IMR-90 (cell line): ENCODE measurements around the gene NKD1. TPM values are rescaled to one million over a fixed set of nuclear protein-coding genes. Genes with fewer than 3 reads are reported as not detected.

Source experiments
- ATAC-seq: fragments of 200-7000 bp; cut with Tn5 transposase; 2 replicates; pipeline ENCODE4 v1.9.1; 2020; ENCODE audit warnings: low read depth, mild to moderate bottlenecking, moderate library complexity
- BruUV-seq: library from RNA; stranded (reverse); fragments of 400-500 nt; replicated peaks from 2 replicates; lab custom pipeline; 2021; lab: Mats Ljungman, UMichigan
- CTCF ChIA-PET: fragments of 300-600 bp; formaldehyde crosslinking; extraction: SDS; loops from one replicate; lab custom pipeline; 2021; ENCODE audit warnings: antibody characterized with exemption; lab: Yijun Ruan, JAX
- POLR2A ChIA-PET: fragments of 300-600 bp; sonication (Branson Sonifier 250); formaldehyde crosslinking; loops from one replicate; lab custom pipeline; 2022; ENCODE audit warnings: antibody characterized with exemption; ENCODE audit not compliant: unreplicated experiment; lab: Charles Lee
- DNase-seq: peaks from one replicate; pipeline ENCODE4 v3.0.0; 2013
- H2AFZ ChIP-seq: replicated peaks from 2 replicates; pipeline ENCODE3; 2013; ENCODE audit warnings: low read length, mild to moderate bottlenecking; ENCODE audit not compliant: poor library complexity
- H2AK5ac ChIP-seq: 2 replicates; pipeline ENCODE4 v1.6.1; 2013; ENCODE audit warnings: low read depth, low read length, inconsistent platforms
- H2AK9ac ChIP-seq: replicated peaks from 2 replicates; pipeline ENCODE3; 2013; ENCODE audit warnings: mild to moderate bottlenecking, low read depth, low read length, moderate library complexity; ENCODE audit not compliant: poor library complexity
- H2BK120ac ChIP-seq: 2 replicates; pipeline ENCODE4 v1.6.1; 2013; ENCODE audit warnings: low read depth, low read length, inconsistent platforms
- H2BK15ac ChIP-seq: 3 replicates; pipeline ENCODE4 v1.6.1; 2013; ENCODE audit warnings: low read depth, low read length, inconsistent platforms
- H2BK20ac ChIP-seq: 2 replicates; pipeline ENCODE4 v1.6.1; 2013; ENCODE audit warnings: low read depth, mild to moderate bottlenecking, inconsistent platforms, low read length, moderate library complexity
- H2BK5ac ChIP-seq: 2 replicates; pipeline ENCODE4 v1.6.1; 2013; ENCODE audit warnings: mild to moderate bottlenecking, low read depth, low read length, inconsistent platforms; ENCODE audit not compliant: poor library complexity, severe bottlenecking
- H3K14ac ChIP-seq: replicated peaks from 2 replicates; pipeline ENCODE4 v1.6.1; 2013; ENCODE audit warnings: low read depth, low read length, inconsistent platforms
- H3K18ac ChIP-seq: 2 replicates; pipeline ENCODE4 v1.6.1; 2013; ENCODE audit warnings: low read depth, low read length, control low read depth
- H3K23ac ChIP-seq: 2 replicates; pipeline ENCODE4 v1.6.1; 2013; ENCODE audit warnings: low read depth, low read length, inconsistent platforms
- H3K27ac ChIP-seq: 2 replicates; pipeline ENCODE4 v1.5.1; 2013; ENCODE audit warnings: mild to moderate bottlenecking, control low read depth, low read length; ENCODE audit not compliant: insufficient read depth
- H3K27me3 ChIP-seq: 2 replicates; pipeline ENCODE4 v1.6.1; 2013; ENCODE audit warnings: low read length; ENCODE audit not compliant: control insufficient read depth, insufficient read depth
- H3K36me3 ChIP-seq: 2 replicates; pipeline ENCODE4 v1.6.1; 2013; ENCODE audit warnings: low read length, mixed read lengths; ENCODE audit not compliant: control insufficient read depth, insufficient read depth
- H3K4ac ChIP-seq: 2 replicates; pipeline ENCODE4 v1.6.1; 2013; ENCODE audit warnings: low read depth, low read length, inconsistent platforms
- H3K4me1 ChIP-seq: 2 replicates; pipeline ENCODE4 v1.6.1; 2013; ENCODE audit warnings: low read length, mixed read lengths; ENCODE audit not compliant: control insufficient read depth, insufficient read depth
- H3K4me2 ChIP-seq: 2 replicates; pipeline ENCODE4 v1.6.1; 2013; ENCODE audit warnings: low read depth, mild to moderate bottlenecking, control low read depth, low read length, moderate library complexity
- H3K4me3 ChIP-seq: 2 replicates; pipeline ENCODE4 v1.5.1; 2013; ENCODE audit warnings: low read depth, mild to moderate bottlenecking, control low read depth, low read length, moderate library complexity; ENCODE audit not compliant: insufficient read depth
- H3K56ac ChIP-seq: 2 replicates; pipeline ENCODE4 v1.6.1; 2013; ENCODE audit warnings: low read length, inconsistent platforms; ENCODE audit not compliant: insufficient read depth; ENCODE audit errors: extremely low read depth
- H3K79me1 ChIP-seq, 2 experiments: 2 replicates each; pipeline ENCODE4 v1.6.1; 2013; ENCODE audit warnings: low read length in 2 of 2, inconsistent platforms in 1 of 2, low read depth in 1 of 2
- H3K9ac ChIP-seq: 2 replicates; pipeline ENCODE4 v1.6.1; 2013; ENCODE audit warnings: low read depth, low read length, control low read depth
- H3K9me1 ChIP-seq: 2 replicates; pipeline ENCODE4 v1.6.1; 2013; ENCODE audit warnings: low read length, inconsistent platforms; ENCODE audit not compliant: insufficient read depth
- H3K9me3 ChIP-seq: 2 replicates; pipeline ENCODE4 v1.6.1; 2013; ENCODE audit warnings: low read length; ENCODE audit not compliant: control insufficient read depth, insufficient read depth
- H4K20me1 ChIP-seq: 2 replicates; pipeline ENCODE4 v1.6.1; 2013; ENCODE audit warnings: low read length, inconsistent platforms; ENCODE audit not compliant: insufficient read depth
- H4K5ac ChIP-seq: 2 replicates; pipeline ENCODE4 v1.6.1; 2013; ENCODE audit warnings: mild to moderate bottlenecking, low read depth, low read length, control low read depth
- H4K8ac ChIP-seq, 2 experiments: 2 replicates each; pipeline ENCODE4 v1.6.1; 2013; ENCODE audit warnings: low read depth in 2 of 2, low read length in 2 of 2, control low read depth in 1 of 2, inconsistent platforms in 1 of 2
- H4K91ac ChIP-seq: 2 replicates; pipeline ENCODE4 v1.6.1; 2013; ENCODE audit warnings: low read depth, low read length, inconsistent platforms; ENCODE audit not compliant: insufficient read depth
- CHD1 ChIP-seq: IDR thresholded peaks from 2 replicates; pipeline ENCODE4 v1.6.1; 2012; ENCODE audit warnings: low read depth, low read length, improper control_type of control experiment
- SMC3 ChIP-seq: fragments of 150-350 bp; IDR thresholded peaks from 2 replicates; pipeline ENCODE4 v1.6.1; 2016; ENCODE audit warnings: low read depth, mild to moderate bottlenecking, antibody characterized with exemption, low read length, moderate library complexity
- USF2 ChIP-seq: fragments of 150-350 bp; IDR thresholded peaks from 2 replicates; pipeline ENCODE4 v1.6.1; 2017; ENCODE audit warnings: mild to moderate bottlenecking, antibody characterized with exemption, low read length, low read depth
- WGBS, 2 experiments: methylation state at CpG; one replicate each; pipeline versions ENCODE4 v1.1.5 to v1.1.7; 2013; ENCODE audit warnings: missing lambda C conversion rate in 2 of 2; ENCODE audit not compliant: insufficient read length in 1 of 2; ENCODE audit errors: extremely low coverage in 2 of 2; 5-methylcytosine and 5-hydroxymethylcytosine counted together
- dilution Hi-C: fragments of 300-500 bp; cut with HindIII; formaldehyde crosslinking; loops from one replicate; pipeline ENCODE4 v1.14.3; 2018; ENCODE audit warnings: low sequenced_read_pairs; ENCODE audit not compliant: unreplicated experiment
- in situ Hi-C: fragments of 300-500 bp; cut with MboI; formaldehyde crosslinking; loops from 3 replicates; pipeline ENCODE4 v1.14.3; 2019; ENCODE audit warnings: low sequenced_read_pairs, inconsistent platforms, mixed read lengths
- intact Hi-C: fragments of 100-400 bp; cut with micrococcal nuclease; formaldehyde crosslinking; loops from 2 replicates; pipeline ENCODE4 v1.10.0; 2022
- polyA plus RNA-seq, 3 experiments: library from polyadenylated mRNA; depleted of rRNA; stranded (reverse); fragments of >200 nt; gene quantifications; 2 replicates each; pipeline ENCODE4 v1.2.3, GENCODE V29; 2012; ENCODE audit warnings: low replicate concordance in 1 of 3
- total RNA-seq: library from RNA; depleted of rRNA; stranded (reverse); fragments of >200 nt; gene quantifications from 2 replicates; pipeline ENCODE4 v1.2.3, GENCODE V29; 2012

Gene NKD1
- total and polyA plus RNA-seq, 2 of the 4 experiments (the other 2 are of a cell fraction) = not detected

- no peaks in the 10 kb centered on the region for H3K79me1 ChIP-seq
Observed at GRCh38 chr16:50548909-50549560, 839 bp downstream of the NKD1 start.

More at GRCh38 chr16:50548909-50549560, 839 bp downstream of the NKD1 start:
- no peak overlapping the region for H2BK15ac ChIP-seq
- H4K91ac ChIP-seq = no peak overlapping the region
- dilution Hi-C loops = no loop called here
- no peak overlapping the region for H3K14ac ChIP-seq
- no peak overlapping the region for H2AK9ac ChIP-seq
- no peak overlapping the region for H3K4ac ChIP-seq
- no peak overlapping the region for H3K9ac ChIP-seq
- POLR2A ChIA-PET = no interaction called here
- in situ Hi-C loops = no loop called here
- DNase-seq = no peak
- TF ChIP-seq CHD1 (no peak), SMC3 (no peak), USF2 (no peak)
- H4K8ac ChIP-seq = no peak overlapping the region
- no peak overlapping the region for H2BK5ac ChIP-seq
- no peak overlapping the region for H4K5ac ChIP-seq
- H3K18ac ChIP-seq = no peak overlapping the region
- no peak overlapping the region for H2BK20ac ChIP-seq
- H3K27me3 ChIP-seq = peaks cover 63% of the 10 kb centered on the region
- no peak overlapping the region; the same call in 1 of the 2 replicates for H3K4me2 ChIP-seq
- CTCF ChIA-PET = no interaction called here
- no TSS peak for BruUV-seq
- no peak overlapping the region for H3K56ac ChIP-seq
- H3K36me3 ChIP-seq = no peaks in the 10 kb centered on the region
- H3K9me1 ChIP-seq = no peaks in the 10 kb centered on the region
- no peak overlapping the region for H2BK120ac ChIP-seq
- peaks cover 2% of the 10 kb centered on the region; the same call in 1 of the 2 replicates for H3K9me3 ChIP-seq
- no peak for ATAC-seq
- no peak overlapping the region; the same call in 1 of the 2 replicates for H3K4me3 ChIP-seq
- intact Hi-C loops = loop anchor here (5.0 kb wide), 1 partner anchor 258 kb away; no protein-coding TSS in a partner anchor
- no peak overlapping the region for H2AK5ac ChIP-seq
- no peak overlapping the region for H3K23ac ChIP-seq
- H3K4me1 ChIP-seq = peaks cover 2% of the 10 kb centered on the region; the same call in 1 of the 2 replicates
- no peaks in the 10 kb centered on the region for H4K20me1 ChIP-seq
- peak overlapping the region; percentile 86 for H2AFZ ChIP-seq
- WGBS, 2 experiments = 1% methylated on average over 20 of the region's 46 CpGs; no CpG with 5 or more reads in 1 of the 2 experiments
- H3K27ac ChIP-seq = no peak overlapping the region
